ENCODE measurements around the gene RAB6B. TPM values are rescaled to one million over a fixed set of nuclear protein-coding genes. Genes with fewer than 3 reads are reported as not detected.

Gene RAB6B
- total and polyA plus RNA-seq, 4 donors: 1.8 to 5.1 (median 3.2) TPM

DNA sequence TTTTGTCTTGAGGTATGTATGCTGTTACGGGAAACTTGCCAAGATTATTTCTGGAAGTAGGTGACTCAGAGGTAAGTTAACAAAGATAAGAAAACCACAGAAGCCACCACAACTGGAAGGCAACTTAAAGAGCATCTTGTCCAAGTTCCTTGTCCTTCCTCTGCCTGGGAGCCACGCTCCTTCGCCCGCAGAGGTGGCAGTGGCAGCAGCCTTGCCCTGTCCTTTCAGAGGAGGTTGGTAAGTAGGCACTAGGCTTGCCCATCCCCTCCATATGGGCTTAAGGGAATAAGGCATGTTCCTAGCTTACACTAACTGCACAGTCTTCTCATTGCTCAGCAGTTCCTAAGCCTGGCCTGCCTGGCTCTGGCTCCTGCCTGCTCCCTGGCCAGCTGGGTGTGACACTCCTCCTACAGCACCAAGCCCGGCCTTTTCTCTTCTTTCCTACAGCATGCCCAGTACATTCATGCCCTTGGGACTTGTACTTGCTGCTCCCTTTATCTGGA is 48.0 kb upstream of the RAB6B start:
- Histone ChIP-seq H3K27ac (ENCODE audit: low read depth in 1 of 2, low read length in 1 of 2) (peak overlapping the region; percentile 67 to 82), H3K9ac (ENCODE audit: insufficient read depth in 1 of 2, low read length in 2 of 2) (no peak overlapping the region), H3K9me3 (ENCODE audit: control insufficient read depth in 4 of 4, insufficient read depth in 3 of 4, low read length in 3 of 4) (peaks cover 0 to 2% (median 0%) of the 10 kb centered on the region in 4 donors), H3K36me3 (ENCODE audit: control insufficient read depth in 4 of 4, insufficient read depth in 4 of 4, low read length in 4 of 4) (peaks cover 0 to 4% (median 0%) of the 10 kb centered on the region in 4 donors), H3K27me3 (ENCODE audit: control insufficient read depth in 3 of 3, insufficient read depth in 3 of 3, low read length in 2 of 3) (no peaks in the 10 kb centered on the region), H3K4me1 (ENCODE audit: control insufficient read depth in 5 of 5, insufficient read depth in 5 of 5, low read length in 5 of 5) (peaks cover 0 to 51% (median 23%) of the 10 kb centered on the region in 5 donors), H3K4me3 (no peak overlapping the region)
- TF ChIP-seq, protein P1, sequence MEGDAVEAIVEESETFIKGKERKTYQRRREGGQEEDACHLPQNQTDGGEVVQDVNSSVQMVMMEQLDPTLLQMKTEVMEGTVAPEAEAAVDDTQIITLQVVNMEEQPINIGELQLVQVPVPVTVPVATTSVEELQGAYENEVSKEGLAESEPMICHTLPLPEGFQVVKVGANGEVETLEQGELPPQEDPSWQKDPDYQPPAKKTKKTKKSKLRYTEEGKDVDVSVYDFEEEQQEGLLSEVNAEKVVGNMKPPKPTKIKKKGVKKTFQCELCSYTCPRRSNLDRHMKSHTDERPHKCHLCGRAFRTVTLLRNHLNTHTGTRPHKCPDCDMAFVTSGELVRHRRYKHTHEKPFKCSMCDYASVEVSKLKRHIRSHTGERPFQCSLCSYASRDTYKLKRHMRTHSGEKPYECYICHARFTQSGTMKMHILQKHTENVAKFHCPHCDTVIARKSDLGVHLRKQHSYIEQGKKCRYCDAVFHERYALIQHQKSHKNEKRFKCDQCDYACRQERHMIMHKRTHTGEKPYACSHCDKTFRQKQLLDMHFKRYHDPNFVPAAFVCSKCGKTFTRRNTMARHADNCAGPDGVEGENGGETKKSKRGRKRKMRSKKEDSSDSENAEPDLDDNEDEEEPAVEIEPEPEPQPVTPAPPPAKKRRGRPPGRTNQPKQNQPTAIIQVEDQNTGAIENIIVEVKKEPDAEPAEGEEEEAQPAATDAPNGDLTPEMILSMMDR (IDR thresholded peaks at IDR 0.05; ENCODE audit: control extremely low read depth, extremely low read depth): no peak
- DNase-seq (no peak), ATAC-seq (ENCODE audit: insufficient read depth, low FRiP score) (peak; percentile 45)
- 35 to 40% methylated on average over 5 of the region's 5 CpGs for WGBS, 2 donors

DNA sequence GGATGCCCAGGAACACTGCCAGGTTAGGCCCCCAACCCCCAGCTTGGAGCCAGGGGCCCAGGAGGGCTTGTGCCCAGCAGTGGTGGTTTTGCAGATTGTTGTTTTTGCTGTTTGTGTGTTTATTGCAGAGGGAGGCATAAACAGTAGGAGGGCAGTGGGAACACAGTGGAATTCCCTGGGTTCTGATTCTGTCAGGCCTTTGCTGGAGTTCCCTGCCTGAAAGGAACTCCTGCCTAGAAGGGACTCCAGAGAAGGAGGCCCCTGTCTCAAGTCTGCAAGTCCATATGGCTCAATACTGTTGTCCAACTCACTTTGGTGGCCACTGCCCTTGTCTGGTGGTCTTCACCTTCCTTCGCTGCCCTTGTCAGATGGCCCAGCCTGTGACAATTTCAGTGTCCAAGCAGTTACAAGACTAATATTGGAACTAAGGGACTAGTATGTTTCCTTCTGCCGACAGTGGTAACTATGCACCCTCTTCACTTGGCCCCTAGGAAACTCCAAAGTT is 47.4 kb upstream of the RAB6B start:
- Histone ChIP-seq H3K27me3 (ENCODE audit: control insufficient read depth in 3 of 3, insufficient read depth in 3 of 3, low read length in 2 of 3) (no peaks in the 10 kb centered on the region), H3K9ac (ENCODE audit: insufficient read depth in 1 of 2, low read length in 2 of 2) (no peak overlapping the region), H3K36me3 (ENCODE audit: control insufficient read depth in 4 of 4, insufficient read depth in 4 of 4, low read length in 4 of 4) (peaks cover 0 to 4% (median 0%) of the 10 kb centered on the region in 4 donors), H3K9me3 (ENCODE audit: control insufficient read depth in 4 of 4, insufficient read depth in 3 of 4, low read length in 3 of 4) (peaks cover 0 to 2% (median 0%) of the 10 kb centered on the region in 4 donors), H3K27ac (ENCODE audit: low read depth in 1 of 2, low read length in 1 of 2) (peak overlapping the region in 1 of 2 donors; percentile 33), H3K4me3 (no peak overlapping the region), H3K4me1 (ENCODE audit: control insufficient read depth in 5 of 5, insufficient read depth in 5 of 5, low read length in 5 of 5) (peaks cover 0 to 51% (median 23%) of the 10 kb centered on the region in 5 donors)
- DNase-seq: no peak
- WGBS, 2 donors: 73 to 85% methylated on average over 2 of the region's 2 CpGs
- TF ChIP-seq, protein P1 (IDR thresholded peaks at IDR 0.05; ENCODE audit: control extremely low read depth, extremely low read depth): no peak
- ATAC-seq (ENCODE audit: insufficient read depth, low FRiP score): no peak

DNA sequence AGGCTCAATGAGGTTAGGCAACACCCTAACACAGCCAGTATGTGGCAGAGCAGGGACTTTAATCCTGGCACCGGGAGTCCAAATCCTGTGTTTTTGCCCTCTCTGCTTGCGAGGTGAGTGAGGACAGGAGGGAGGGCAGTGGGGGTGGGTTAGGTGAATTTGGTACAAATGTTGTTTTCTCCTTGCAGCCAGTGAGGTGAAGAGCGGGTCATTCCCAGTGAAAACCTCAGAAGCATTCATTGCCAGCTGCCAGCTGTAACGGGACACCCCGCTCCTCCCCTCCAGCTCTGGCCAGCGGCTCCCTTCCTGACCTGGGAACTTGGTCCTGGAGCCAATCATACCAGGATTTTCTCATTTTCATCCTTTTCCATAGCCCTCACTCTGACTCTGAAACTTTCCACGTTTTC is 45.7 kb upstream of the RAB6B start:
- peak; percentile 80 to 91 (median 83) for DNase-seq

More for the DNA sequence above, 45.7 kb upstream of the RAB6B start:
- Histone ChIP-seq H3K27me3 (ENCODE audit: control insufficient read depth in 3 of 3, insufficient read depth in 3 of 3, low read length in 2 of 3) (no peaks in the 10 kb centered on the region), H3K36me3 (ENCODE audit: control insufficient read depth in 4 of 4, insufficient read depth in 4 of 4, low read length in 4 of 4) (peaks cover 0 to 4% (median 0%) of the 10 kb centered on the region in 4 donors), H3K4me1 (ENCODE audit: control insufficient read depth in 5 of 5, insufficient read depth in 5 of 5, low read length in 5 of 5) (peaks cover 0 to 51% (median 22%) of the 10 kb centered on the region in 5 donors), H3K27ac (ENCODE audit: low read depth in 1 of 2, low read length in 1 of 2) (no peak overlapping the region), H3K9me3 (ENCODE audit: control insufficient read depth in 4 of 4, insufficient read depth in 3 of 4, low read length in 3 of 4) (peaks cover 0 to 2% (median 0%) of the 10 kb centered on the region in 4 donors), H3K4me3 (no peak overlapping the region), H3K9ac (ENCODE audit: insufficient read depth in 1 of 2, low read length in 2 of 2) (no peak overlapping the region)
- TF ChIP-seq, protein P1 (IDR thresholded peaks at IDR 0.05; ENCODE audit: control extremely low read depth, extremely low read depth): no peak
- WGBS, 2 donors: 73 to 75% methylated on average over 5 to 7 of the region's 7 CpGs
- ATAC-seq (ENCODE audit: insufficient read depth, low FRiP score): no peak
